ENCODE data around the gene MIGA2.

Gene MIGA2

GRCh38 chr9:129006328-129007034 lies 29.9 kb upstream of the MIGA2 start:
- peak overlapping the region; percentile 93 for H3K27ac Mint-ChIP-seq
- peaks cover 7% of the 10 kb centered on the region for H3K4me1 Mint-ChIP-seq
- no peaks in the 10 kb centered on the region for H3K27me3 Mint-ChIP-seq (ENCODE audit: low read depth, poor library complexity)
- H3K4me3 Mint-ChIP-seq = no peak overlapping the region
- peak; percentile 68 for DNase-seq
- peak; percentile 80 for TF ChIP-seq CTCF (IDR thresholded peaks at IDR 0.05)
- no peaks in the 10 kb centered on the region for H3K9me3 Mint-ChIP-seq
- peaks cover 46% of the 10 kb centered on the region for H3K36me3 Mint-ChIP-seq (ENCODE audit: low read depth)

GRCh38 chr9:129007035-129007765 lies 29.2 kb upstream of the MIGA2 start:
- Mint-ChIP-seq H3K27me3 (ENCODE audit: low read depth, poor library complexity) (no peaks in the 10 kb centered on the region), H3K9me3 (no peaks in the 10 kb centered on the region), H3K27ac (no peak overlapping the region), H3K36me3 (ENCODE audit: low read depth) (peaks cover 38% of the 10 kb centered on the region), H3K4me3 (no peak overlapping the region), H3K4me1 (peaks cover 15% of the 10 kb centered on the region)
- no peak for DNase-seq
- TF ChIP-seq CTCF (IDR thresholded peaks at IDR 0.05) = peak; percentile 16

- Mint-ChIP-seq H3K27ac (peak overlapping the region; percentile 22), H3K36me3 (ENCODE audit: low read depth) (peaks cover 35% of the 10 kb centered on the region), H3K27me3 (ENCODE audit: low read depth, poor library complexity) (no peaks in the 10 kb centered on the region), H3K4me3 (no peak overlapping the region), H3K4me1 (peaks cover 22% of the 10 kb centered on the region), H3K9me3 (no peaks in the 10 kb centered on the region)
- DNase-seq = no peak
- TF ChIP-seq CTCF (IDR thresholded peaks at IDR 0.05) = no peak
Observed at GRCh38 chr9:129007766-129008468, 28.5 kb upstream of the MIGA2 start.

GRCh38 chr9:129008469-129008965 lies 27.9 kb upstream of the MIGA2 start:
- H3K4me1 Mint-ChIP-seq = peaks cover 26% of the 10 kb centered on the region
- H3K27me3 Mint-ChIP-seq (ENCODE audit: low read depth, poor library complexity) = no peaks in the 10 kb centered on the region
- no peak overlapping the region for H3K27ac Mint-ChIP-seq
- no peak for DNase-seq
- no peak overlapping the region for H3K4me3 Mint-ChIP-seq
- no peak for TF ChIP-seq CTCF (IDR thresholded peaks at IDR 0.05)
- H3K36me3 Mint-ChIP-seq (ENCODE audit: low read depth) = peaks cover 32% of the 10 kb centered on the region
- no peaks in the 10 kb centered on the region for H3K9me3 Mint-ChIP-seq

- DNase-seq = no peak
- H3K27me3 Mint-ChIP-seq (ENCODE audit: low read depth, poor library complexity) = no peaks in the 10 kb centered on the region
- no peaks in the 10 kb centered on the region for H3K9me3 Mint-ChIP-seq
- H3K4me1 Mint-ChIP-seq = peaks cover 26% of the 10 kb centered on the region
- H3K36me3 Mint-ChIP-seq (ENCODE audit: low read depth) = peaks cover 30% of the 10 kb centered on the region
- H3K27ac Mint-ChIP-seq = no peak overlapping the region
- TF ChIP-seq CTCF (IDR thresholded peaks at IDR 0.05) = no peak
- H3K4me3 Mint-ChIP-seq = no peak overlapping the region
Observed at GRCh38 chr9:129008986-129009583, 27.3 kb upstream of the MIGA2 start.
